SK-N-SH (cell line): Measurements from ENCODE around the gene RAB4B. TPM values are rescaled to one million over a fixed set of nuclear protein-coding genes. Genes with fewer than 3 reads are reported as not detected.

Source experiments
- CTCF ChIA-PET: fragments of 300-600, 350-600 bp; formaldehyde crosslinking; extraction: SDS; loops from one replicate; lab custom pipeline; 2021; lab: Yijun Ruan, JAX
- POLR2A ChIA-PET: fragments of 350-600 bp; sonication (Branson Sonifier 250); formaldehyde crosslinking; extraction: SDS; loops from one replicate; lab custom pipeline; 2020; ENCODE audit warnings: antibody characterized with exemption, inconsistent platforms; lab: Yijun Ruan, JAX
- DNase-seq: peaks from one replicate; pipeline ENCODE4 v3.0.0; 2012
- H2AFZ ChIP-seq: fragments of 200-600 bp; sonication (generic); 2 replicates; pipeline ENCODE4 v1.8.1; 2016; ENCODE audit warnings: antibody characterized with exemption, mild to moderate bottlenecking, low read depth
- H3F3A ChIP-seq: fragments of 200-600 bp; sonication (generic); replicated peaks from 2 replicates; pipeline ENCODE3; 2016; ENCODE audit warnings: antibody characterized with exemption, mild to moderate bottlenecking; ENCODE audit not compliant: insufficient read depth
- H3K27ac ChIP-seq, 2 experiments: fragments of 200-500 bp in 1 of 2; fragments of 200-600 bp in 1 of 2; sonication (Bioruptor generic) in 1 of 2; sonication (generic), shearing (Covaris generic) in 1 of 2; 2 replicates each; pipeline versions ENCODE4 v1.5.1 to v1.6.1; 2014 to 2016; ENCODE audit warnings: low read depth in 2 of 2, inconsistent platforms in 1 of 2, low read length in 1 of 2, mild to moderate bottlenecking in 1 of 2, mixed read lengths in 1 of 2
- H3K27me3 ChIP-seq: fragments of 200-600 bp; sonication (generic), shearing (Covaris generic); 2 replicates; pipeline ENCODE4 v1.6.1; 2016; ENCODE audit warnings: mixed run types; ENCODE audit not compliant: insufficient read depth
- H3K36me3 ChIP-seq, 2 experiments: fragments of 200-500 bp in 1 of 2; fragments of 200-600 bp in 1 of 2; sonication (Bioruptor generic) in 1 of 2; sonication (generic) in 1 of 2; replicated peaks in 1 of 2; 2 replicates each; pipeline versions ENCODE3 to v1.5.1; 2014 to 2016; ENCODE audit warnings: low read length in 1 of 2, mild to moderate bottlenecking in 1 of 2; ENCODE audit not compliant: insufficient read depth in 2 of 2, control insufficient read depth in 1 of 2
- H3K4me1 ChIP-seq, 2 experiments: fragments of 200-500 bp in 1 of 2; fragments of 200-600 bp in 1 of 2; sonication (Bioruptor generic) in 1 of 2; sonication (generic), shearing (Covaris generic) in 1 of 2; 2 replicates each; pipeline versions ENCODE4 v1.5.1 to v1.6.1; 2014 to 2016; ENCODE audit warnings: low read depth in 1 of 2, low read length in 1 of 2, mixed run types in 1 of 2; ENCODE audit not compliant: insufficient read depth in 2 of 2, control insufficient read depth in 1 of 2
- H3K4me2 ChIP-seq: fragments of 200-600 bp; sonication (generic), shearing (Covaris generic); 2 replicates; pipeline ENCODE4 v1.6.1; 2017; ENCODE audit warnings: mixed run types
- H3K4me3 ChIP-seq, 2 experiments: fragments of 200-500 bp in 1 of 2; fragments of 200-600 bp in 1 of 2; sonication (Bioruptor generic) in 1 of 2; sonication (generic), shearing (Covaris generic) in 1 of 2; 2 replicates each; pipeline versions ENCODE4 v1.5.1 to v1.8.1; 2014 to 2016; ENCODE audit warnings: low read depth in 2 of 2, inconsistent platforms in 1 of 2, low read length in 1 of 2, mild to moderate bottlenecking in 1 of 2, mixed read lengths in 1 of 2, moderate library complexity in 1 of 2
- H3K79me2 ChIP-seq: fragments of 200-600 bp; sonication (generic); 2 replicates; pipeline ENCODE4 v1.8.1; 2017; ENCODE audit warnings: mild to moderate bottlenecking; ENCODE audit not compliant: insufficient read depth
- H3K9ac ChIP-seq: fragments of 200-600 bp; sonication (generic); 2 replicates; pipeline ENCODE4 v1.6.1; 2017; ENCODE audit warnings: mixed run types
- H3K9me2 ChIP-seq: fragments of 200-600 bp; sonication (generic); 2 replicates; pipeline ENCODE4 v1.6.1; 2017; ENCODE audit warnings: mixed run types
- H3K9me3 ChIP-seq: fragments of 200-600 bp; sonication (generic); 2 replicates; pipeline ENCODE4 v1.6.1; 2017; ENCODE audit warnings: mixed run types, mild to moderate bottlenecking, moderate library complexity
- H4K20me1 ChIP-seq: fragments of 200-600 bp; sonication (generic); 2 replicates; pipeline ENCODE4 v1.6.1; 2017; ENCODE audit warnings: mild to moderate bottlenecking, mixed run types; ENCODE audit not compliant: insufficient read depth
- FOXJ3 ChIP-seq: sonication (generic); formaldehyde crosslinking; IDR thresholded peaks from 2 replicates; pipeline ENCODE4 v1.5.1; 2020; ENCODE audit warnings: mild to moderate bottlenecking, missing genetic modification reagents
- IRF3 ChIP-seq: fragments of 150-350 bp; IDR thresholded peaks from 2 replicates; pipeline ENCODE4 v1.6.1; 2016; ENCODE audit warnings: mild to moderate bottlenecking, low read depth, low read length
- MXI1 ChIP-seq: IDR thresholded peaks from 2 replicates; pipeline ENCODE4 v1.6.1; 2012; ENCODE audit warnings: mild to moderate bottlenecking, low read depth, low read length, improper control_type of control experiment
- NFIC ChIP-seq: IDR thresholded peaks from 2 replicates; pipeline ENCODE4 v1.4.0; 2012; ENCODE audit warnings: borderline replicate concordance
- PBX3 ChIP-seq: IDR thresholded peaks from 2 replicates; pipeline ENCODE4; 2012
- RAD21 ChIP-seq: IDR thresholded peaks from 2 replicates; pipeline ENCODE4 v1.6.1; 2012; ENCODE audit warnings: mild to moderate bottlenecking, low read length
- RFX5 ChIP-seq: IDR thresholded peaks from 2 replicates; pipeline ENCODE4 v1.6.1; 2012; ENCODE audit warnings: mild to moderate bottlenecking, improper control_type of control experiment, low read length
- RXRA ChIP-seq: IDR thresholded peaks from 2 replicates; pipeline ENCODE4 v1.4.0; 2012; ENCODE audit warnings: low read depth, mild to moderate bottlenecking, borderline replicate concordance
- SIN3A ChIP-seq: IDR thresholded peaks from 2 replicates; pipeline ENCODE4 v1.6.1; 2012; ENCODE audit warnings: low read depth, mild to moderate bottlenecking, low read length, moderate library complexity, borderline replicate concordance
- SMC3 ChIP-seq: IDR thresholded peaks from 2 replicates; pipeline ENCODE4 v1.6.1; 2012; ENCODE audit warnings: low read depth, low read length, improper control_type of control experiment
- USF1 ChIP-seq: IDR thresholded peaks from 2 replicates; pipeline ENCODE4 v1.4.0; 2012; ENCODE audit warnings: low read depth, borderline replicate concordance
- YY1 ChIP-seq: IDR thresholded peaks from 2 replicates; pipeline ENCODE4 v1.4.0; 2012; ENCODE audit warnings: low read depth, mild to moderate bottlenecking
- WGBS: methylation state at CpG from one replicate; pipeline ENCODE4 v1.1.6; 2017; ENCODE audit warnings: low lambda C conversion rate; 5-methylcytosine and 5-hydroxymethylcytosine counted together
- polyA plus RNA-seq, 3 experiments: library from polyadenylated mRNA; depleted of rRNA; stranded (reverse); fragments of >200 nt; gene quantifications; 2 replicates each; pipeline ENCODE4 v1.2.3, GENCODE V29; 2012

The RAB4B gene
- polyA plus RNA-seq, 1 of the 3 experiments (the other 2 are of a cell fraction), result 53.2 TPM

GRCh38 chr19:40808021-40808325, 29.9 kb downstream of the RAB4B start:
- peaks cover 22% of the 10 kb centered on the region for H3F3A ChIP-seq
- H3K9me2 ChIP-seq, result no peaks in the 10 kb centered on the region
- no peak overlapping the region for H3K4me2 ChIP-seq
- DNase-seq, result no peak
- H3K27ac ChIP-seq, result no peak overlapping the region; a peak in 1 of 4 replicates
- H2AFZ ChIP-seq, result no peak overlapping the region
- H3K9me3 ChIP-seq, result no peaks in the 10 kb centered on the region
- H3K79me2 ChIP-seq, result peaks cover 66% of the 10 kb centered on the region
- H3K9ac ChIP-seq, result no peak overlapping the region
- peaks cover 24 to 41% of the 10 kb centered on the region in 2 experiments for H3K36me3 ChIP-seq
- peaks cover 68% of the 10 kb centered on the region for H4K20me1 ChIP-seq
- H3K27me3 ChIP-seq, result no peaks in the 10 kb centered on the region
- POLR2A ChIA-PET, result no interaction called here
- TF ChIP-seq MXI1 (no peak), RXRA (no peak)
- H3K4me1 ChIP-seq, result peaks cover 18 to 50% of the 10 kb centered on the region in 2 experiments; a peak in 3 of 4 replicates
- 89% methylated on average over 2 of the region's 2 CpGs for WGBS
- no peak overlapping the region for H3K4me3 ChIP-seq
- CTCF ChIA-PET, result interaction anchor here (1.5 to 5.4 kb wide), 4 partner anchors 11 to 146 kb away, joined by 3 to 54 read pairs (median 31); partner anchors contain the start of genes ACTMAP and SNRPA

- Histone ChIP-seq H4K20me1 (peaks cover 63% of the 10 kb centered on the region), H3K4me2 (no peak overlapping the region), H3K27ac (no peak overlapping the region), H3K9ac (no peak overlapping the region), H3K79me2 (peaks cover 61% of the 10 kb centered on the region), H2AFZ (no peak overlapping the region), H3K9me2 (no peaks in the 10 kb centered on the region), H3K4me3 (no peak overlapping the region), H3K36me3 (peaks cover 19 to 40% of the 10 kb centered on the region in 2 experiments), H3K9me3 (no peaks in the 10 kb centered on the region), H3K4me1 (peaks cover 15 to 48% of the 10 kb centered on the region in 2 experiments; a peak in 3 of 4 replicates), H3K27me3 (no peaks in the 10 kb centered on the region), H3F3A (peaks cover 22% of the 10 kb centered on the region)
- no peak for TF ChIP-seq SMC3
- TF ChIP-seq RAD21, result no peak
- TF ChIP-seq MXI1, result no peak
- no peak for TF ChIP-seq PBX3
- no peak for TF ChIP-seq RFX5
- no peak for TF ChIP-seq YY1
- no peak for TF ChIP-seq SIN3A
- TF ChIP-seq IRF3, result no peak
- no peak for TF ChIP-seq RXRA
- no peak for TF ChIP-seq FOXJ3
- no peak for TF ChIP-seq USF1
- no peak for TF ChIP-seq NFIC
- ChIA-PET CTCF (interaction anchor here (1.5 to 5.4 kb wide), 3 partner anchors 10 to 146 kb away, joined by 3 to 54 read pairs (median 44); no protein-coding TSS in a partner anchor), POLR2A (no interaction called here)
- WGBS, result 93% methylated on average over 2 of the region's 5 CpGs
- no peak for DNase-seq
Observed at GRCh38 chr19:40808497-40808896, 30.4 kb downstream of the RAB4B start.
